IMR-90 (cell line): ENCODE results near the gene SRPK3. TPM values are rescaled to one million over a fixed set of nuclear protein-coding genes. Genes with fewer than 3 reads are reported as not detected.

Source experiments
- ATAC-seq: fragments of 200-7000 bp; cut with Tn5 transposase; 2 replicates; pipeline ENCODE4 v1.9.1; 2020; ENCODE audit warnings: low read depth, mild to moderate bottlenecking, moderate library complexity
- BruUV-seq: library from RNA; stranded (reverse); fragments of 400-500 nt; replicated peaks from 2 replicates; lab custom pipeline; 2021; lab: Mats Ljungman, UMichigan
- CTCF ChIA-PET: fragments of 300-600 bp; formaldehyde crosslinking; extraction: SDS; loops from one replicate; lab custom pipeline; 2021; ENCODE audit warnings: antibody characterized with exemption; lab: Yijun Ruan, JAX
- POLR2A ChIA-PET: fragments of 300-600 bp; sonication (Branson Sonifier 250); formaldehyde crosslinking; loops from one replicate; lab custom pipeline; 2022; ENCODE audit warnings: antibody characterized with exemption; ENCODE audit not compliant: unreplicated experiment; lab: Charles Lee
- DNase-seq: peaks from one replicate; pipeline ENCODE4 v3.0.0; 2013
- H2AFZ ChIP-seq: replicated peaks from 2 replicates; pipeline ENCODE3; 2013; ENCODE audit warnings: low read length, mild to moderate bottlenecking; ENCODE audit not compliant: poor library complexity
- H2AK5ac ChIP-seq: 2 replicates; pipeline ENCODE4 v1.6.1; 2013; ENCODE audit warnings: low read depth, low read length, inconsistent platforms
- H2AK9ac ChIP-seq: replicated peaks from 2 replicates; pipeline ENCODE3; 2013; ENCODE audit warnings: mild to moderate bottlenecking, low read depth, low read length, moderate library complexity; ENCODE audit not compliant: poor library complexity
- H2BK120ac ChIP-seq: 2 replicates; pipeline ENCODE4 v1.6.1; 2013; ENCODE audit warnings: low read depth, low read length, inconsistent platforms
- H2BK15ac ChIP-seq: 3 replicates; pipeline ENCODE4 v1.6.1; 2013; ENCODE audit warnings: low read depth, low read length, inconsistent platforms
- H2BK20ac ChIP-seq: 2 replicates; pipeline ENCODE4 v1.6.1; 2013; ENCODE audit warnings: low read depth, mild to moderate bottlenecking, inconsistent platforms, low read length, moderate library complexity
- H2BK5ac ChIP-seq: 2 replicates; pipeline ENCODE4 v1.6.1; 2013; ENCODE audit warnings: mild to moderate bottlenecking, low read depth, low read length, inconsistent platforms; ENCODE audit not compliant: poor library complexity, severe bottlenecking
- H3K14ac ChIP-seq: replicated peaks from 2 replicates; pipeline ENCODE4 v1.6.1; 2013; ENCODE audit warnings: low read depth, low read length, inconsistent platforms
- H3K18ac ChIP-seq: 2 replicates; pipeline ENCODE4 v1.6.1; 2013; ENCODE audit warnings: low read depth, low read length, control low read depth
- H3K23ac ChIP-seq: 2 replicates; pipeline ENCODE4 v1.6.1; 2013; ENCODE audit warnings: low read depth, low read length, inconsistent platforms
- H3K27ac ChIP-seq: 2 replicates; pipeline ENCODE4 v1.5.1; 2013; ENCODE audit warnings: mild to moderate bottlenecking, control low read depth, low read length; ENCODE audit not compliant: insufficient read depth
- H3K27me3 ChIP-seq: 2 replicates; pipeline ENCODE4 v1.6.1; 2013; ENCODE audit warnings: low read length; ENCODE audit not compliant: control insufficient read depth, insufficient read depth
- H3K36me3 ChIP-seq: 2 replicates; pipeline ENCODE4 v1.6.1; 2013; ENCODE audit warnings: low read length, mixed read lengths; ENCODE audit not compliant: control insufficient read depth, insufficient read depth
- H3K4ac ChIP-seq: 2 replicates; pipeline ENCODE4 v1.6.1; 2013; ENCODE audit warnings: low read depth, low read length, inconsistent platforms
- H3K4me1 ChIP-seq: 2 replicates; pipeline ENCODE4 v1.6.1; 2013; ENCODE audit warnings: low read length, mixed read lengths; ENCODE audit not compliant: control insufficient read depth, insufficient read depth
- H3K4me2 ChIP-seq: 2 replicates; pipeline ENCODE4 v1.6.1; 2013; ENCODE audit warnings: low read depth, mild to moderate bottlenecking, control low read depth, low read length, moderate library complexity
- H3K4me3 ChIP-seq: 2 replicates; pipeline ENCODE4 v1.5.1; 2013; ENCODE audit warnings: low read depth, mild to moderate bottlenecking, control low read depth, low read length, moderate library complexity; ENCODE audit not compliant: insufficient read depth
- H3K56ac ChIP-seq: 2 replicates; pipeline ENCODE4 v1.6.1; 2013; ENCODE audit warnings: low read length, inconsistent platforms; ENCODE audit not compliant: insufficient read depth; ENCODE audit errors: extremely low read depth
- H3K79me1 ChIP-seq, 2 experiments: 2 replicates each; pipeline ENCODE4 v1.6.1; 2013; ENCODE audit warnings: low read length in 2 of 2, inconsistent platforms in 1 of 2, low read depth in 1 of 2
- H3K9ac ChIP-seq: 2 replicates; pipeline ENCODE4 v1.6.1; 2013; ENCODE audit warnings: low read depth, low read length, control low read depth
- H3K9me1 ChIP-seq: 2 replicates; pipeline ENCODE4 v1.6.1; 2013; ENCODE audit warnings: low read length, inconsistent platforms; ENCODE audit not compliant: insufficient read depth
- H3K9me3 ChIP-seq: 2 replicates; pipeline ENCODE4 v1.6.1; 2013; ENCODE audit warnings: low read length; ENCODE audit not compliant: control insufficient read depth, insufficient read depth
- H4K20me1 ChIP-seq: 2 replicates; pipeline ENCODE4 v1.6.1; 2013; ENCODE audit warnings: low read length, inconsistent platforms; ENCODE audit not compliant: insufficient read depth
- H4K5ac ChIP-seq: 2 replicates; pipeline ENCODE4 v1.6.1; 2013; ENCODE audit warnings: mild to moderate bottlenecking, low read depth, low read length, control low read depth
- H4K8ac ChIP-seq, 2 experiments: 2 replicates each; pipeline ENCODE4 v1.6.1; 2013; ENCODE audit warnings: low read depth in 2 of 2, low read length in 2 of 2, control low read depth in 1 of 2, inconsistent platforms in 1 of 2
- H4K91ac ChIP-seq: 2 replicates; pipeline ENCODE4 v1.6.1; 2013; ENCODE audit warnings: low read depth, low read length, inconsistent platforms; ENCODE audit not compliant: insufficient read depth
- BHLHE40 ChIP-seq: fragments of 150-350 bp; IDR thresholded peaks from 2 replicates; pipeline ENCODE4 v1.6.1; 2016; ENCODE audit warnings: mild to moderate bottlenecking, low read depth, low read length
- FOS ChIP-seq: fragments of 150-350 bp; IDR thresholded peaks from 2 replicates; pipeline ENCODE4 v1.6.1; 2016; ENCODE audit warnings: low read depth, low read length
- MAFK ChIP-seq: IDR thresholded peaks from 2 replicates; pipeline ENCODE4 v1.6.1; 2012; ENCODE audit warnings: low read depth, low read length, improper control_type of control experiment
- POLR2A ChIP-seq: IDR thresholded peaks from 2 replicates; pipeline ENCODE4 v1.6.1; 2012; ENCODE audit warnings: mild to moderate bottlenecking, low read depth, low read length
- RAD21 ChIP-seq: IDR thresholded peaks from 2 replicates; pipeline ENCODE4 v1.6.1; 2012; ENCODE audit warnings: low read length, improper control_type of control experiment
- RCOR1 ChIP-seq: IDR thresholded peaks from 2 replicates; pipeline ENCODE4 v1.6.1; 2012; ENCODE audit warnings: mild to moderate bottlenecking, low read length, improper control_type of control experiment; ENCODE audit not compliant: insufficient replicate concordance
- RFX5 ChIP-seq: IDR thresholded peaks from 2 replicates; pipeline ENCODE4 v1.8.0; 2012; ENCODE audit warnings: low read depth, mild to moderate bottlenecking, low read length, moderate library complexity
- SMC3 ChIP-seq: fragments of 150-350 bp; IDR thresholded peaks from 2 replicates; pipeline ENCODE4 v1.6.1; 2016; ENCODE audit warnings: low read depth, mild to moderate bottlenecking, antibody characterized with exemption, low read length, moderate library complexity
- USF2 ChIP-seq: fragments of 150-350 bp; IDR thresholded peaks from 2 replicates; pipeline ENCODE4 v1.6.1; 2017; ENCODE audit warnings: mild to moderate bottlenecking, antibody characterized with exemption, low read length, low read depth
- WGBS, 2 experiments: methylation state at CpG; one replicate each; pipeline versions ENCODE4 v1.1.5 to v1.1.7; 2013; ENCODE audit warnings: missing lambda C conversion rate in 2 of 2; ENCODE audit not compliant: insufficient read length in 1 of 2; ENCODE audit errors: extremely low coverage in 2 of 2; 5-methylcytosine and 5-hydroxymethylcytosine counted together
- dilution Hi-C: fragments of 300-500 bp; cut with HindIII; formaldehyde crosslinking; loops from one replicate; pipeline ENCODE4 v1.14.3; 2018; ENCODE audit warnings: low sequenced_read_pairs; ENCODE audit not compliant: unreplicated experiment
- in situ Hi-C: fragments of 300-500 bp; cut with MboI; formaldehyde crosslinking; loops from 3 replicates; pipeline ENCODE4 v1.14.3; 2019; ENCODE audit warnings: low sequenced_read_pairs, inconsistent platforms, mixed read lengths
- intact Hi-C: fragments of 100-400 bp; cut with micrococcal nuclease; formaldehyde crosslinking; loops from 2 replicates; pipeline ENCODE4 v1.10.0; 2022
- polyA plus RNA-seq, 3 experiments: library from polyadenylated mRNA; depleted of rRNA; stranded (reverse); fragments of >200 nt; gene quantifications; 2 replicates each; pipeline ENCODE4 v1.2.3, GENCODE V29; 2012; ENCODE audit warnings: low replicate concordance in 1 of 3
- total RNA-seq: library from RNA; depleted of rRNA; stranded (reverse); fragments of >200 nt; gene quantifications from 2 replicates; pipeline ENCODE4 v1.2.3, GENCODE V29; 2012

Gene SRPK3
- total and polyA plus RNA-seq, 2 of the 4 experiments (the other 2 are of a cell fraction) = 0.36 to 0.70 TPM

- peaks cover 2% of the 10 kb centered on the region; the same call in 1 of the 2 replicates for H3K27me3 ChIP-seq
- H2BK120ac ChIP-seq = no peak overlapping the region
- TF ChIP-seq USF2 (no peak), RFX5 (no peak), SMC3 (no peak), RAD21 (no peak), FOS (no peak), POLR2A (no peak), RCOR1 (no peak), MAFK (no peak), BHLHE40 (no peak)
- H4K5ac ChIP-seq = no peak overlapping the region
- ChIA-PET POLR2A (no interaction called here), CTCF (interaction anchor here (1.4 kb wide), 1 partner anchor 9 kb away, joined by 3 read pairs; the partner anchor contains the start of gene PLXNB3)
- dilution Hi-C loops = no loop called here
- H2BK15ac ChIP-seq = no peak overlapping the region
- no peak overlapping the region for H3K27ac ChIP-seq
- H2AK9ac ChIP-seq = no peak overlapping the region
- H3K9me3 ChIP-seq = peaks cover 3% of the 10 kb centered on the region; the same call in 1 of the 2 replicates
- no peaks in the 10 kb centered on the region for H3K36me3 ChIP-seq
- H3K56ac ChIP-seq = no peak overlapping the region
- no peak overlapping the region for H3K4me2 ChIP-seq
- no peak overlapping the region for H4K8ac ChIP-seq
- no peak overlapping the region for H3K9ac ChIP-seq
- intact Hi-C loops = no loop called here
- H3K23ac ChIP-seq = no peak overlapping the region
- no peaks in the 10 kb centered on the region for H3K4me1 ChIP-seq
- ATAC-seq = no peak
- no peak overlapping the region for H3K14ac ChIP-seq
- DNase-seq = no peak
- no peaks in the 10 kb centered on the region for H4K20me1 ChIP-seq
- H4K91ac ChIP-seq = no peak overlapping the region
- H2BK20ac ChIP-seq = no peak overlapping the region
- no peak overlapping the region for H3K18ac ChIP-seq
- no peak overlapping the region for H2AK5ac ChIP-seq
- in situ Hi-C loops = no loop called here
- no TSS peak for BruUV-seq
- no peak overlapping the region for H2BK5ac ChIP-seq
- H2AFZ ChIP-seq = no peak overlapping the region
- no peaks in the 10 kb centered on the region for H3K9me1 ChIP-seq
- H3K79me1 ChIP-seq = no peaks in the 10 kb centered on the region
- no CpG with 5 or more reads among the region's 1 CpG for WGBS, 2 experiments
- H3K4ac ChIP-seq = no peak overlapping the region
- no peak overlapping the region for H3K4me3 ChIP-seq
Measured at GRCh38 chrX:153755136-153755535, 25.7 kb upstream of the SRPK3 start.
